Liver (tissue), 9 donors: ENCODE results near the gene WNT3A. TPM values are rescaled to one million over a fixed set of nuclear protein-coding genes. Genes with fewer than 3 reads are reported as not detected.

Experiments
- DNase-seq: peaks from one replicate; pipeline ENCODE4 v3.0.0-alpha.2; 2017; ENCODE audit warnings: low spot score
- H3K27ac ChIP-seq, 2 donors: one replicate each; pipeline ENCODE4 v1.7.0; 2013; ENCODE audit warnings: inconsistent platforms in 2 of 2, low read length in 2 of 2, control low read depth in 1 of 2, low read depth in 1 of 2, mild to moderate bottlenecking in 1 of 2
- H3K27me3 ChIP-seq, 4 donors: one replicate each; pipeline versions ENCODE4 v1.6.1 to v1.7.0; 2013; ENCODE audit warnings: low read length in 3 of 4, inconsistent platforms in 1 of 4, mild to moderate bottlenecking in 1 of 4, moderate library complexity in 1 of 4; ENCODE audit not compliant: control insufficient read depth in 4 of 4, insufficient read depth in 4 of 4
- H3K36me3 ChIP-seq, 4 donors: one replicate each; pipeline versions ENCODE4 v1.6.1 to v1.7.0; 2013; ENCODE audit warnings: low read length in 3 of 4, mild to moderate bottlenecking in 3 of 4, low read depth in 1 of 4, moderate library complexity in 1 of 4; ENCODE audit not compliant: control insufficient read depth in 4 of 4, insufficient read depth in 3 of 4
- H3K4me1 ChIP-seq, 4 donors: one replicate each; pipeline versions ENCODE4 v1.6.1 to v1.7.0; 2013; ENCODE audit warnings: low read length in 3 of 4, mild to moderate bottlenecking in 3 of 4, moderate library complexity in 1 of 4; ENCODE audit not compliant: control insufficient read depth in 4 of 4, insufficient read depth in 4 of 4
- H3K4me3 ChIP-seq, 3 donors: one replicate each; pipeline versions ENCODE4 v1.6.1 to v1.7.0; 2013; ENCODE audit warnings: low read length in 3 of 3, control low read depth in 1 of 3, low read depth in 1 of 3, mild to moderate bottlenecking in 1 of 3
- H3K9ac ChIP-seq, 2 donors: one replicate each; pipeline ENCODE4 v1.7.0; 2013; ENCODE audit warnings: low read length in 2 of 2, mild to moderate bottlenecking in 2 of 2, moderate library complexity in 2 of 2, control low read depth in 1 of 2, low read depth in 1 of 2
- H3K9me3 ChIP-seq, 4 donors: one replicate each; pipeline versions ENCODE4 v1.6.1 to v1.7.0; 2013; ENCODE audit warnings: low read length in 3 of 4; ENCODE audit not compliant: control insufficient read depth in 4 of 4
- ATF3 ChIP-seq: IDR thresholded peaks from 2 replicates; pipeline ENCODE4 v1.6.1; 2016; ENCODE audit warnings: antibody characterized with exemption
- CTCF ChIP-seq: fragments of 150-350 bp; IDR thresholded peaks from 2 replicates; pipeline ENCODE4 v1.5.1; 2017; ENCODE audit warnings: improper control_type of control experiment, low read depth, low read length; ENCODE audit not compliant: missing input control
- EGR1 ChIP-seq, 2 donors: IDR thresholded peaks; 2 replicates each; pipeline ENCODE4 v1.6.1; 2016 to 2018; ENCODE audit warnings: antibody characterized with exemption in 2 of 2, low read depth in 2 of 2
- FOXA1 ChIP-seq: IDR thresholded peaks from 2 replicates; pipeline ENCODE4 v1.6.1; 2016; ENCODE audit warnings: antibody characterized with exemption
- GABPA ChIP-seq, 2 donors: IDR thresholded peaks in 1 of 2; conservative IDR thresholded peaks in 1 of 2; 2 replicates each; pipeline ENCODE4 v1.6.1; 2016; ENCODE audit warnings: antibody characterized with exemption in 2 of 2, mild to moderate bottlenecking in 1 of 2, moderate library complexity in 1 of 2
- HNF4G ChIP-seq: IDR thresholded peaks from 2 replicates; pipeline ENCODE4 v1.6.1; 2016; ENCODE audit warnings: antibody characterized with exemption
- RAD21 ChIP-seq, 2 donors: IDR thresholded peaks; 2 replicates each; pipeline ENCODE4 v1.6.1; 2016; ENCODE audit warnings: antibody characterized with exemption in 2 of 2, mild to moderate bottlenecking in 2 of 2
- RXRA ChIP-seq, 2 donors: IDR thresholded peaks; 2 replicates each; pipeline ENCODE4 v1.6.1; 2017 to 2018; ENCODE audit warnings: antibody characterized with exemption in 2 of 2, mild to moderate bottlenecking in 1 of 2
- SP1 ChIP-seq: IDR thresholded peaks from 2 replicates; pipeline ENCODE4 v1.6.1; 2018; ENCODE audit warnings: antibody characterized with exemption, mild to moderate bottlenecking
- TAF1 ChIP-seq: conservative IDR thresholded peaks from 2 replicates; pipeline ENCODE4 v1.6.1; 2016; ENCODE audit warnings: antibody characterized with exemption, mild to moderate bottlenecking
- YY1 ChIP-seq: IDR thresholded peaks from 2 replicates; pipeline ENCODE4 v1.6.1; 2016; ENCODE audit warnings: antibody characterized with exemption, mild to moderate bottlenecking
- WGBS: extraction: QIAGEN DNeasy Blood & Tissue Kit; methylation state at CpG from one replicate; pipeline ENCODE4 v1.1.7; 2013; 5-methylcytosine and 5-hydroxymethylcytosine counted together
- polyA plus RNA-seq, 2 donors: library from polyadenylated mRNA; stranded (reverse) in 1 of 2; unstranded in 1 of 2; fragments of 200-250 nt in 1 of 2; fragments of >200 nt in 1 of 2; fragmentation: Nextera tagmentation in 1 of 2; extraction: Ambion mirVana in 1 of 2; gene quantifications; one replicate each; pipeline versions ENCODE4 v1.2.1 to v1.2.3, GENCODE V29; 2013 to 2015
- total RNA-seq, 2 donors: library from RNA; depleted of rRNA; stranded (reverse); fragments of >200 nt; gene quantifications; one replicate each; pipeline ENCODE4 v1.2.3, GENCODE V29; 2014
- donor health status: healthy.
- donor health status: healthy.
- donor health status: healthy.
- donor health status: healthy.
- donor health status: healthy.

Gene WNT3A
- total and polyA plus RNA-seq, 4 donors: not detected

- TF ChIP-seq CTCF: no peak
These were observed 99.4 kb downstream of the WNT3A start (continued) for GRCh38 chr1:228105996-228106799.

- WGBS: 95% methylated on average over 9 of the region's 9 CpGs
These were observed 99.9 kb downstream of the WNT3A start for GRCh38 chr1:228106800-228107054.

GRCh38 chr1:228107636-228108035, 100.8 kb downstream of the WNT3A start:
- H3K36me3 ChIP-seq: peaks cover 0 to 15% (median 10%) of the 10 kb centered on the region in 4 donors
- DNase-seq: no peak
- 95% methylated on average over 19 of the region's 19 CpGs for WGBS
- no peak overlapping the region for H3K27ac ChIP-seq
- no peak overlapping the region for H3K9ac ChIP-seq
- no peaks in the 10 kb centered on the region for H3K27me3 ChIP-seq
- H3K9me3 ChIP-seq: no peaks in the 10 kb centered on the region
- H3K4me1 ChIP-seq: peaks cover 3 to 44% (median 31%) of the 10 kb centered on the region in 4 donors
- no peak overlapping the region for H3K4me3 ChIP-seq
- no peak for TF ChIP-seq FOXA1
- no peak for TF ChIP-seq RXRA (IDR thresholded peaks at IDR 0.05)
- no peak for TF ChIP-seq CTCF

More at GRCh38 chr1:228106800-228107054, 99.9 kb downstream of the WNT3A start:
- TF ChIP-seq TAF1: no peak
- no peak for TF ChIP-seq CTCF
- no peak for TF ChIP-seq ATF3
- TF ChIP-seq RAD21 (IDR thresholded peaks at IDR 0.05): no peak
- no peak for TF ChIP-seq GABPA (IDR thresholded peaks at IDR 0.05 in 1 of 2, conservative IDR thresholded peaks at IDR 0.05 in 1 of 2)
- no peak for TF ChIP-seq SP1
- TF ChIP-seq RXRA (IDR thresholded peaks at IDR 0.05): no peak
- TF ChIP-seq EGR1 (IDR thresholded peaks at IDR 0.05; ENCODE audit: low read depth in 2 of 2): no peak
- TF ChIP-seq YY1: no peak
- no peak for TF ChIP-seq HNF4G
- Histone ChIP-seq H3K4me3 (no peak overlapping the region), H3K27ac (no peak overlapping the region), H3K9me3 (no peaks in the 10 kb centered on the region), H3K27me3 (no peaks in the 10 kb centered on the region), H3K4me1 (peaks cover 7 to 52% (median 35%) of the 10 kb centered on the region in 4 donors), H3K36me3 (peaks cover 0 to 15% (median 10%) of the 10 kb centered on the region in 4 donors), H3K9ac (no peak overlapping the region)
- no peak for DNase-seq
